ENCODE data around the gene PHF20.
"Not testable (repeated sequence)": the region's sequence is repeated elsewhere in the genome, so short reads cannot be mapped to it uniquely, and the experiment has no call there.

The PHF20 gene

GRCh38 chr20:35901230-35901629 is 129.4 kb downstream of the PHF20 start:
- H4K8ac ChIP-seq (ENCODE audit: low read depth, low read length); H2AFZ ChIP-seq (ENCODE audit: insufficient read depth, low read length, poor library complexity); H3K23ac ChIP-seq (ENCODE audit: low read length); H3K18ac ChIP-seq (ENCODE audit: low read length); H4K91ac ChIP-seq (ENCODE audit: low read depth, low read length); H2AK5ac ChIP-seq (ENCODE audit: low read length); H3K4me3 ChIP-seq (ENCODE audit: low read depth, low read length); H2BK5ac ChIP-seq (ENCODE audit: low read depth, low read length, poor library complexity); H2BK12ac ChIP-seq (ENCODE audit: low read length); H3K27ac ChIP-seq (ENCODE audit: low read depth, low read length); H3K4me1 ChIP-seq (ENCODE audit: control insufficient read depth in 1 of 2, insufficient read depth in 2 of 2, low read length in 2 of 2); H3K36me3 ChIP-seq (ENCODE audit: control insufficient read depth in 1 of 2, insufficient read depth in 2 of 2, low read length in 2 of 2); H3K14ac ChIP-seq (ENCODE audit: low read length); H3K4ac ChIP-seq (ENCODE audit: low read depth, low read length); H2BK120ac ChIP-seq (ENCODE audit: insufficient read depth, low read length, poor library complexity); H3K27me3 ChIP-seq (ENCODE audit: insufficient read depth, low read length); H3K9ac ChIP-seq (ENCODE audit: low read length); H3K9me3 ChIP-seq (ENCODE audit: insufficient read depth, low read depth, low read length); H3K4me2 ChIP-seq (ENCODE audit: low read length); H4K12ac ChIP-seq (ENCODE audit: low read depth, low read length); H3K79me1 ChIP-seq (ENCODE audit: low read length); H3K79me2 ChIP-seq (ENCODE audit: control insufficient read depth, insufficient read depth, low read length, poor library complexity): not testable (repeated sequence)
- WGBS (ENCODE audit: extremely low coverage, insufficient coverage, insufficient read length): no CpG with 5 or more reads among the region's 4 CpGs
- DNase-seq: peak in 1 of 2 donors; percentile 10

GRCh38 chr20:35901678-35902544 is 130.1 kb downstream of the PHF20 start:
- H4K12ac ChIP-seq (ENCODE audit: low read depth, low read length): no peak overlapping the region
- H3K18ac ChIP-seq (ENCODE audit: low read length): no peak overlapping the region
- no CpG with 5 or more reads among the region's 4 CpGs for WGBS (ENCODE audit: extremely low coverage, insufficient coverage, insufficient read length)

GRCh38 chr20:35902545-35902941 is 130.7 kb downstream of the PHF20 start:
- WGBS (ENCODE audit: extremely low coverage, insufficient coverage, insufficient read length): no CpG with 5 or more reads among the region's 3 CpGs
- Histone ChIP-seq H3K27me3 (ENCODE audit: insufficient read depth, low read length) (no peaks in the 10 kb centered on the region), H3K4ac (ENCODE audit: low read depth, low read length) (no peak overlapping the region)

More at GRCh38 chr20:35901678-35902544, 130.1 kb downstream of the PHF20 start:
- H3K9ac ChIP-seq (ENCODE audit: low read length): no peak overlapping the region
- H3K4ac ChIP-seq (ENCODE audit: low read depth, low read length): no peak overlapping the region
- no peak overlapping the region for H2AK5ac ChIP-seq (ENCODE audit: low read length)
- peaks cover 0 to 5% of the 10 kb centered on the region in 2 experiments for H3K4me1 ChIP-seq (ENCODE audit: control insufficient read depth in 1 of 2, insufficient read depth in 2 of 2, low read length in 2 of 2)
- DNase-seq: peak; percentile 54 to 75
- H3K79me2 ChIP-seq (ENCODE audit: control insufficient read depth, insufficient read depth, low read length, poor library complexity): no peaks in the 10 kb centered on the region
- H3K27me3 ChIP-seq (ENCODE audit: insufficient read depth, low read length): no peaks in the 10 kb centered on the region
- no peak overlapping the region for H3K14ac ChIP-seq (ENCODE audit: low read length)
- no peaks in the 10 kb centered on the region for H3K79me1 ChIP-seq (ENCODE audit: low read length)
- H3K9me3 ChIP-seq (ENCODE audit: insufficient read depth, low read depth, low read length): peaks cover 1% of the 10 kb centered on the region
- H3K36me3 ChIP-seq (ENCODE audit: control insufficient read depth in 1 of 2, insufficient read depth in 2 of 2, low read length in 2 of 2): peaks cover 3 to 6% of the 10 kb centered on the region in 2 experiments
- H3K4me3 ChIP-seq (ENCODE audit: low read depth, low read length): no peak overlapping the region
- H2BK5ac ChIP-seq (ENCODE audit: low read depth, low read length, poor library complexity): no peak overlapping the region
- no peak overlapping the region for H4K91ac ChIP-seq (ENCODE audit: low read depth, low read length)
- no peak overlapping the region for H2AFZ ChIP-seq (ENCODE audit: insufficient read depth, low read length, poor library complexity)
- H2BK120ac ChIP-seq (ENCODE audit: insufficient read depth, low read length, poor library complexity): no peak overlapping the region
- no peak overlapping the region for H2BK12ac ChIP-seq (ENCODE audit: low read length)
- no peak overlapping the region for H3K4me2 ChIP-seq (ENCODE audit: low read length)
- no peak overlapping the region for H3K27ac ChIP-seq (ENCODE audit: low read depth, low read length)
- H3K23ac ChIP-seq (ENCODE audit: low read length): no peak overlapping the region
- no peak overlapping the region for H4K8ac ChIP-seq (ENCODE audit: low read depth, low read length)

GRCh38 chr20:35903843-35904242 is 132.0 kb downstream of the PHF20 start:
- Histone ChIP-seq H3K23ac (ENCODE audit: low read length) (no peak overlapping the region), H4K12ac (ENCODE audit: low read depth, low read length) (no peak overlapping the region), H3K4me2 (ENCODE audit: low read length) (no peak overlapping the region), H2BK5ac (ENCODE audit: low read depth, low read length, poor library complexity) (no peak overlapping the region), H2AK5ac (ENCODE audit: low read length) (no peak overlapping the region), H3K4me1 (ENCODE audit: control insufficient read depth in 1 of 2, insufficient read depth in 2 of 2, low read length in 2 of 2) (peaks cover 0 to 9% of the 10 kb centered on the region in 2 experiments), H3K9me3 (ENCODE audit: insufficient read depth, low read depth, low read length) (peaks cover 1% of the 10 kb centered on the region), H4K8ac (ENCODE audit: low read depth, low read length) (no peak overlapping the region), H2BK120ac (ENCODE audit: insufficient read depth, low read length, poor library complexity) (no peak overlapping the region), H4K91ac (ENCODE audit: low read depth, low read length) (no peak overlapping the region), H3K36me3 (ENCODE audit: control insufficient read depth in 1 of 2, insufficient read depth in 2 of 2, low read length in 2 of 2) (peaks cover 3 to 6% of the 10 kb centered on the region in 2 experiments), H3K79me1 (ENCODE audit: low read length) (no peaks in the 10 kb centered on the region), H3K18ac (ENCODE audit: low read length) (no peak overlapping the region), H3K9ac (ENCODE audit: low read length) (no peak overlapping the region), H3K4me3 (ENCODE audit: low read depth, low read length) (no peak overlapping the region), H3K14ac (ENCODE audit: low read length) (no peak overlapping the region), H2BK12ac (ENCODE audit: low read length) (no peak overlapping the region), H3K27me3 (ENCODE audit: insufficient read depth, low read length) (no peaks in the 10 kb centered on the region), H3K79me2 (ENCODE audit: control insufficient read depth, insufficient read depth, low read length, poor library complexity) (no peaks in the 10 kb centered on the region), H2AFZ (ENCODE audit: insufficient read depth, low read length, poor library complexity) (no peak overlapping the region), H3K27ac (ENCODE audit: low read depth, low read length) (no peak overlapping the region), H3K4ac (ENCODE audit: low read depth, low read length) (no peak overlapping the region)
- no peak for DNase-seq
- no CpG with 5 or more reads among the region's 3 CpGs for WGBS (ENCODE audit: extremely low coverage, insufficient coverage, insufficient read length)

More at GRCh38 chr20:35902545-35902941, 130.7 kb downstream of the PHF20 start:
- no peak overlapping the region for H2BK12ac ChIP-seq (ENCODE audit: low read length)
- peaks cover 1% of the 10 kb centered on the region for H3K9me3 ChIP-seq (ENCODE audit: insufficient read depth, low read depth, low read length)
- no peaks in the 10 kb centered on the region for H3K79me2 ChIP-seq (ENCODE audit: control insufficient read depth, insufficient read depth, low read length, poor library complexity)
- H3K4me1 ChIP-seq (ENCODE audit: control insufficient read depth in 1 of 2, insufficient read depth in 2 of 2, low read length in 2 of 2): peaks cover 0 to 9% of the 10 kb centered on the region in 2 experiments
- no peaks in the 10 kb centered on the region for H3K79me1 ChIP-seq (ENCODE audit: low read length)
- H3K9ac ChIP-seq (ENCODE audit: low read length): no peak overlapping the region
- H3K18ac ChIP-seq (ENCODE audit: low read length): no peak overlapping the region
- no peak overlapping the region for H3K14ac ChIP-seq (ENCODE audit: low read length)
- no peak overlapping the region for H3K4me2 ChIP-seq (ENCODE audit: low read length)
- H3K23ac ChIP-seq (ENCODE audit: low read length): no peak overlapping the region
- no peak overlapping the region for H3K4me3 ChIP-seq (ENCODE audit: low read depth, low read length)
- no peak overlapping the region for H2AK5ac ChIP-seq (ENCODE audit: low read length)
- no peak overlapping the region for H2BK5ac ChIP-seq (ENCODE audit: low read depth, low read length, poor library complexity)
- peak; percentile 79 to 96 for DNase-seq
- no peak overlapping the region for H4K91ac ChIP-seq (ENCODE audit: low read depth, low read length)
- no peak overlapping the region for H3K27ac ChIP-seq (ENCODE audit: low read depth, low read length)
- no peak overlapping the region for H4K8ac ChIP-seq (ENCODE audit: low read depth, low read length)
- no peak overlapping the region for H2AFZ ChIP-seq (ENCODE audit: insufficient read depth, low read length, poor library complexity)
- H4K12ac ChIP-seq (ENCODE audit: low read depth, low read length): no peak overlapping the region
- H3K36me3 ChIP-seq (ENCODE audit: control insufficient read depth in 1 of 2, insufficient read depth in 2 of 2, low read length in 2 of 2): peaks cover 3 to 6% of the 10 kb centered on the region in 2 experiments
- H2BK120ac ChIP-seq (ENCODE audit: insufficient read depth, low read length, poor library complexity): no peak overlapping the region
